ENCODE results near the gene ZNF664.

The ZNF664 gene

GRCh38 chr12:124036171-124036598, 63.2 kb downstream of the ZNF664 start:
- no peak for DNase-seq

GRCh38 chr12:124036657-124037109, 63.7 kb downstream of the ZNF664 start:
- peak; percentile 39 for DNase-seq

- DNase-seq = no peak
Measured at GRCh38 chr12:124037331-124037730, 64.3 kb downstream of the ZNF664 start.

GRCh38 chr12:124039276-124039675, 66.3 kb downstream of the ZNF664 start:
- no peak for DNase-seq

GRCh38 chr12:124040291-124040690, 67.3 kb downstream of the ZNF664 start:
- no peak for DNase-seq

GRCh38 chr12:124040737-124041136, 67.7 kb downstream of the ZNF664 start:
- DNase-seq = no peak

- DNase-seq = no peak
Measured at GRCh38 chr12:124041907-124042306, 68.9 kb downstream of the ZNF664 start.

- no peak for DNase-seq
Measured at GRCh38 chr12:124044021-124044420, 71.0 kb downstream of the ZNF664 start.

- DNase-seq = no peak
Measured at GRCh38 chr12:124044809-124045321, 71.8 kb downstream of the ZNF664 start.

GRCh38 chr12:124045671-124046455, 72.8 kb downstream of the ZNF664 start:
- no peak for DNase-seq

GRCh38 chr12:124046456-124046740, 73.4 kb downstream of the ZNF664 start:
- no peak for DNase-seq

GRCh38 chr12:124047045-124047566, 74.1 kb downstream of the ZNF664 start:
- DNase-seq = no peak

GRCh38 chr12:124049451-124050094, 76.6 kb downstream of the ZNF664 start:
- no peak for DNase-seq

- DNase-seq = no peak
Measured at GRCh38 chr12:124053851-124054250, 80.8 kb downstream of the ZNF664 start.

GRCh38 chr12:124055066-124055465, 82.1 kb downstream of the ZNF664 start:
- no peak for DNase-seq

- DNase-seq = no peak
Measured at GRCh38 chr12:124057691-124058090, 84.7 kb downstream of the ZNF664 start.

- DNase-seq = no peak
Measured at GRCh38 chr12:124059752-124060151, 86.7 kb downstream of the ZNF664 start.
